Cardiac fibroblast (primary cell): ENCODE measurements around the gene ACYP1.

Source experiments
- DNase-seq, 2 donors: peaks; one replicate each; pipeline versions ENCODE4 v3.0.0 to v3.0.0-alpha.2; 2010; ENCODE audit warnings: low read depth in 2 of 2
- H3K4me3 ChIP-seq, 2 donors: replicated peaks in 1 of 2; 1 replicate in 1 of 2; 2 replicates in 1 of 2; pipeline ENCODE4 v1.5.1; 2011; ENCODE audit warnings: low read depth in 2 of 2, low read length in 2 of 2, mild to moderate bottlenecking in 2 of 2, moderate library complexity in 1 of 2
- CTCF ChIP-seq: IDR thresholded peaks from one replicate; pipeline ENCODE4 v1.5.1; 2011; ENCODE audit warnings: low read depth, mild to moderate bottlenecking, low read length, inconsistent platforms

Gene ACYP1

GRCh38 chr14:75046275-75046674, 17.5 kb downstream of the ACYP1 start:
- no peak for DNase-seq
- H3K4me3 ChIP-seq: no peak overlapping the region
- no peak for TF ChIP-seq CTCF

- DNase-seq: no peak
- TF ChIP-seq CTCF: no peak
- H3K4me3 ChIP-seq: no peak overlapping the region
Observed at GRCh38 chr14:75044752-75045151, 19.1 kb downstream of the ACYP1 start.

GRCh38 chr14:75044322-75044721, 19.5 kb downstream of the ACYP1 start:
- DNase-seq: peak; percentile 54 to 73

GRCh38 chr14:75042035-75042434, 21.8 kb downstream of the ACYP1 start:
- TF ChIP-seq CTCF: no peak
- no peak for DNase-seq
- H3K4me3 ChIP-seq: no peak overlapping the region

More at GRCh38 chr14:75044322-75044721, 19.5 kb downstream of the ACYP1 start:
- TF ChIP-seq CTCF: no peak
- H3K4me3 ChIP-seq: no peak overlapping the region

DNA sequence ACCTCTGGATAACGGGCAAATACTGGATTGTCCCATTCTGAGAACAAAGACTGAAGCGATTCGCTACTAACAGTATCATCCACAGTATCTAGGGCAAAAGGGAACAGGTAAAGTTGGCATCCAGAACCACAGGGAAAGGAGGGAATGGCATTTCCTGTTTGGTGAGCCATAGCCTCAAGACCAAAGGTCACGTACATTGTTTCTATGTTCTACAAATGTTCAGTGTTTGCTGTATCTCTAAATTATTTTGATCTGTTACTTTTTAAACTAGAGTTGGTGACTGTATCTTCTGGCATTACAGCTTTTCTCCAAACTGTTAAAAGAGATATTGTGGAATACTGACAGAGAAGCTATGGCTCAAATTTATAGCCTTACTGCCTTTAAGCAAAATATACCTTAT, 22.2 kb downstream of the ACYP1 start:
- no peak for TF ChIP-seq CTCF
- no peak for DNase-seq
- H3K4me3 ChIP-seq: no peak overlapping the region

- no peak for DNase-seq
- TF ChIP-seq CTCF: no peak
Observed at GRCh38 chr14:75040959-75041358, 22.9 kb downstream of the ACYP1 start.

GRCh38 chr14:75040507-75040906, 23.3 kb downstream of the ACYP1 start:
- DNase-seq: no peak
- no peak overlapping the region for H3K4me3 ChIP-seq
- TF ChIP-seq CTCF: no peak

More at GRCh38 chr14:75040959-75041358, 22.9 kb downstream of the ACYP1 start:
- no peak overlapping the region for H3K4me3 ChIP-seq
